Measurements from ENCODE around the gene PBX3. TPM values are rescaled to one million over a fixed set of nuclear protein-coding genes. Genes with fewer than 3 reads are reported as not detected.

Gene PBX3
- polyA plus RNA-seq (2012; ENCODE audit: insufficient read depth, insufficient read length), result 18.6 TPM

- peak; percentile 10 for DNase-seq (ENCODE audit: low read depth, low spot score)
- peak within 1 kb of the TSS; percentile 72 for H3K4me3 ChIP-seq (ENCODE audit: low read length)
These were observed at the start of gene PBX3 for GRCh38 chr9:125747053-125747764. Gene PBX3, plus strand, starts transcription at chr9:125747373.

GRCh38 chr9:125699870-125700269, 47.3 kb upstream of the PBX3 start:
- no peak overlapping the region for H3K4me3 ChIP-seq (ENCODE audit: low read length)

GRCh38 chr9:125700791-125701190, 46.4 kb upstream of the PBX3 start:
- no peak for DNase-seq (ENCODE audit: low read depth, low spot score)
- H3K4me3 ChIP-seq (ENCODE audit: low read length), result no peak overlapping the region

More at GRCh38 chr9:125699870-125700269, 47.3 kb upstream of the PBX3 start:
- DNase-seq (ENCODE audit: low read depth, low spot score), result no peak

- DNase-seq (ENCODE audit: low read depth, low spot score), result no peak
- no peak overlapping the region for H3K4me3 ChIP-seq (ENCODE audit: low read length)
These were observed 45.8 kb upstream of the PBX3 start for GRCh38 chr9:125701351-125701750.

- H3K4me3 ChIP-seq (ENCODE audit: low read length), result no peak overlapping the region
- no peak for DNase-seq (ENCODE audit: low read depth, low spot score)
These were observed 43.5 kb upstream of the PBX3 start for GRCh38 chr9:125703662-125704061.

- DNase-seq (ENCODE audit: low read depth, low spot score), result no peak
- peak overlapping the region; percentile 86 for H3K4me3 ChIP-seq (ENCODE audit: low read length)
These were observed 41.3 kb upstream of the PBX3 start for GRCh38 chr9:125705893-125706292.

- H3K4me3 ChIP-seq (ENCODE audit: low read length), result peak within 1 kb of the TSS; percentile 86
- peak; percentile 89 for DNase-seq (ENCODE audit: low read depth, low spot score)
These were observed 40.3 kb upstream of the PBX3 start, which contains the start of gene MAPKAP1 for GRCh38 chr9:125706651-125707471. Gene MAPKAP1, minus strand, starts transcription at chr9:125707208. Its CDS starts 34,634 bp downstream, at chr9:125672574.

- H3K4me3 ChIP-seq (ENCODE audit: low read length), result peak overlapping the region; percentile 86
- peak; percentile 5 for DNase-seq (ENCODE audit: low read depth, low spot score)
These were observed 39.7 kb upstream of the PBX3 start for GRCh38 chr9:125707472-125707804.

- DNase-seq (ENCODE audit: low read depth, low spot score), result no peak
- no peak overlapping the region for H3K4me3 ChIP-seq (ENCODE audit: low read length)
These were observed 20.6 kb upstream of the PBX3 start for GRCh38 chr9:125726456-125727132.

- no peak for DNase-seq (ENCODE audit: low read depth, low spot score)
- H3K4me3 ChIP-seq (ENCODE audit: low read length), result no peak overlapping the region
These were observed 17.0 kb upstream of the PBX3 start for GRCh38 chr9:125730168-125730567.

- H3K4me3 ChIP-seq (ENCODE audit: low read length), result no peak overlapping the region
These were observed 14.6 kb upstream of the PBX3 start for GRCh38 chr9:125732562-125732961.

GRCh38 chr9:125739436-125739835, 7.7 kb upstream of the PBX3 start:
- DNase-seq (ENCODE audit: low read depth, low spot score), result no peak
- H3K4me3 ChIP-seq (ENCODE audit: low read length), result no peak overlapping the region

More at GRCh38 chr9:125732562-125732961, 14.6 kb upstream of the PBX3 start:
- DNase-seq (ENCODE audit: low read depth, low spot score), result no peak

- no peak overlapping the region for H3K4me3 ChIP-seq (ENCODE audit: low read length)
- DNase-seq (ENCODE audit: low read depth, low spot score), result no peak
These were observed 4.5 kb upstream of the PBX3 start for GRCh38 chr9:125742657-125743056.

GRCh38 chr9:125743682-125744428, 3.3 kb upstream of the PBX3 start:
- H3K4me3 ChIP-seq (ENCODE audit: low read length), result no peak overlapping the region
- DNase-seq (ENCODE audit: low read depth, low spot score), result no peak

- DNase-seq (ENCODE audit: low read depth, low spot score), result no peak
- no peak overlapping the region for H3K4me3 ChIP-seq (ENCODE audit: low read length)
These were observed 2.6 kb upstream of the PBX3 start for GRCh38 chr9:125744616-125745015.

GRCh38 chr9:125745018-125745417, 2.2 kb upstream of the PBX3 start:
- H3K4me3 ChIP-seq (ENCODE audit: low read length), result no peak overlapping the region

GRCh38 chr9:125745682-125746016, 1.5 kb upstream of the PBX3 start:
- peak overlapping the region; percentile 56 for H3K4me3 ChIP-seq (ENCODE audit: low read length)
- no peak for DNase-seq (ENCODE audit: low read depth, low spot score)

More at GRCh38 chr9:125745018-125745417, 2.2 kb upstream of the PBX3 start:
- DNase-seq (ENCODE audit: low read depth, low spot score), result no peak

GRCh38 chr9:125746017-125746773, 978 bp upstream of the PBX3 start:
- peak overlapping the region; percentile 56 for H3K4me3 ChIP-seq (ENCODE audit: low read length)
- peak; percentile 95 for DNase-seq (ENCODE audit: low read depth, low spot score)

GRCh38 chr9:125746774-125747052, 460 bp upstream of the PBX3 start:
- no peak for DNase-seq (ENCODE audit: low read depth, low spot score)
- peak overlapping the region; percentile 9; the same call in 1 of the 2 replicates for H3K4me3 ChIP-seq (ENCODE audit: low read length)

Measured in Jurkat, Clone E6-1 (cell line).